GM15510 (cell line): ENCODE results near the gene TRIM71.

Source experiments
- POLR2A ChIP-seq: IDR thresholded peaks from 3 replicates; pipeline ENCODE4 v1.6.1; 2011; ENCODE audit warnings: borderline replicate concordance; ENCODE audit not compliant: insufficient read length; ENCODE audit errors: extremely low read depth

TRIM71 gene

DNA sequence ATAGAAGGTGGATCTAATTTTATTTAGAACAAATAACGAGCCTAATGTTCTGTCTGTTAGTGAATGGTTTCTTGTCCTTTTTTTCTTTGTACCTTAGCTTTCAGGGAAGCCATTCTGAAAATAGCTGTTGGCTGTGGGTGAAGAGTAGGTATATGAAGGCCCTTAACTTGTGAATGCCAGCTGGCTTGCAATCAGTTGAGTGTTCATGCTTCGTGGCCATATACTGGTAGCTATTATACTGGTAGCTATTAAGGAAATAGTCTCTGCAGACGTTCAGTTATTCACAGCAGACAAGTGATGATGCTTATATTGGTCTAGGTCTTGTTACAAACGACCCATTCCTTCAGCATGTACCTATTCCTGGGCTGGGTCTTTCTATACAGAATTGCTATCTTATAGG, 18.8 kb downstream of the TRIM71 start:
- no peak for TF ChIP-seq POLR2A

- TF ChIP-seq POLR2A = no peak
Measured at GRCh38 chr3:32837366-32837765, 19.6 kb downstream of the TRIM71 start.

DNA sequence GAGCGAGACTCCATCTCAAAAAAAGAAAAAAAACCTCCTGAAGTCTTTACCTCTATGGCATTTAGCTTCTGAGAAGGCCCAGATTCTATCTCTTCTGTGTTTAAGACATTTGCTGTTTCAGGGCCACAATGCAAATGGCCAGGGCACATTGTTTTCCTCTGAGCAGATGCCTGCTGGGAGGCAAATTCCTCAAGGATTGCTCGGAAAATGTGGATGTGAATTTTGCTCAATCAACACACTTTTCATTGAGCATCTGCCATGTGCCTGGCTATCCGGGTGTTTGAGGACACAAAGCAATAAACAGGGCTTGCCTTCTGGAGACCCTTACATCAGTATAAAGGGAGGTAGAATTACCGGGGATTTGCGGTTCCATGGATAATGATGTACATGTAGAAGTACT, 20.0 kb downstream of the TRIM71 start:
- TF ChIP-seq POLR2A = no peak

- no peak for TF ChIP-seq POLR2A
Measured at GRCh38 chr3:32839714-32840085, 21.9 kb downstream of the TRIM71 start.

DNA sequence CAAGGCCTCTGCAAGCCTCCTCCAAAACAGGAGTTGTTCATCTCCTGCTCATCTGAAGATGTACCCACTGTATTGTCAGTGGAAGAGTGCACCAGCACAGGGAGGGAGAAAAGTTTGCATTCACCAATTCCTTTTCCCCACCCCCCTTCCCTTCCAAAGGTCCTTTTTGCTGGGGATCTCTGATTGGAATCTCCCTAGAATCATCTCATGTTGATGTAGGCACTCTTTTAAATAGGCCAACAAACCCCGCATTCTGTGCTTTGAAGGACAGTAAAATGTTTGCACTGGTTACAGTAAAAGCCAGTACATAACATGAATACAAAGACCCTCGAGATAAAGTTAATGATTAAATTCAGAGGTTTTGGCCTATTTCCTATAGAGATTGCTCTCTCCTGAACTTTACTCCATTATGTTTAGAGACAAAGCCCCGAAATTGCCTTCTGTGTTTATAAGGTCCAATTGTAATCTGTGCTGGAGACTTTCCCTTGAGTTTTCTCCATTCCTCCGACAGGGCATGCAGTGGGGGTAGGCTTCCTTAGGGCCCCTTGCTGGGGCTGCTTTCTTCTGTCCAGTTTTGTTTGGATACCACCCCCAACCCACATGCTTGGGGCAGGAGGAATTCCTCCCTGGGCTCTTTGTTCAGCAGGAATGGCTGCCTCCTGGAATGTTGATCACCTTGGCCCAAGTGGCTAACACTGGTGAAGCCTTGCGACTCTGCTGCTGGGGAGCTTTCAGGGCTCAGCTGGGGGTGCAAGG, 22.5 kb downstream of the TRIM71 start:
- no peak for TF ChIP-seq POLR2A

DNA sequence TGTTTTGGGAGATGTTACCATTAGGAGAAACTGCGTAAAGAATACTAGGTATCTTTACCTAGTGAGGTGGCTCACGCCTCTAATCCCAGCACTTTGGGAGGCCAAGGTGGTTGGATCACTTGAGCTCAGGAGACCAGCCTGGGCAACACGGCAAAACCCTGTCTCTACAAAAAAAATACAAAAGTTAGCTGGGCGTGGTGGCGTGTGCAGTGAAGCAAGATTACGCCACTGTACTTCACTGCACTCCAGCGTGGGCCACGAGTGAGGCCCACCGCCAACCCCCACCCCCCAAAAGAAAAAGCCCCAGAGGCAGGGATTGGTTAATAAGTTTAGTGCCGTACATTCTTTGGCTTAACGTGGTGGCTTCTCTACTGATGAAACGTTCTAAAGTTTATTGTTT, 23.5 kb downstream of the TRIM71 start:
- no peak for TF ChIP-seq POLR2A

- no peak for TF ChIP-seq POLR2A
Measured at GRCh38 chr3:32841867-32842470, 24.2 kb downstream of the TRIM71 start.

DNA sequence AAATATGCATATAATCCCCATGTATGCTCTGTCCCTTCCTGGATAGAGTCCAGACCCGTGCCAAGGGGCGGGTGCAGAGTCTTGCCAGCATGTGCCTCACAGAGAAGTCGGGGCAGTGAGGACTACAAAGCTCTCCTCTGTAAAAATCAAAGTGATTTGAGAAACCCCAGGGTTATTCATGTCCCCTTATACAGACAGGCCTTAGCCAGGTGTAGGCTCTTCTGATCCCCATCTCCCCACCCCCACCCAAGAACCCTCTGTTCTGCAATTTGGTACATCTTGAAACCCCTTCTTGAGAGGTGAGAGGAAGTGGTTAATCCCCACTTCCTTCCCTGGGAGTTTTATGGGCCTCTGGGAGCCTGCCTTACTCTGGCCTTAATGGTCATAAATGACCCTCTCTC, 24.7 kb downstream of the TRIM71 start:
- TF ChIP-seq POLR2A = no peak

DNA sequence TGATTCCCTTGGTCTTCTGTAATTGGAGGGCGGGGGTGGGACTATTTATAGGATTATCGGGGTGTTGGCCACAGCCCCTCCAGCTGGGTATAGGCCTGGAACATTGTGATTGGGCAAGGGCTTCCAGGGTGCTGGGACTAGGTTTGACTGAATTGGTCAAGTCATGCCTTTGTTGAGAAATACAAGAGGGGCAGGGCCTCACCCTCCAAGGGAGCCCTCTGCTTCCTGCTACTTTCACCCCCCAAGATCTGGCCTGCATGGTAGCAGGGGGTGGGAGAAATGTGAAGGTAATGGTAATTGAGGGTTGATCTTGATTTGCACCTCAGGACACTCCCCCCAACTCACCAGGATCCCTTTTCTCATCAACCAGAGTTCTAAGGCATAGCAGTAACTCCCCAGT, 25.2 kb downstream of the TRIM71 start:
- no peak for TF ChIP-seq POLR2A

DNA sequence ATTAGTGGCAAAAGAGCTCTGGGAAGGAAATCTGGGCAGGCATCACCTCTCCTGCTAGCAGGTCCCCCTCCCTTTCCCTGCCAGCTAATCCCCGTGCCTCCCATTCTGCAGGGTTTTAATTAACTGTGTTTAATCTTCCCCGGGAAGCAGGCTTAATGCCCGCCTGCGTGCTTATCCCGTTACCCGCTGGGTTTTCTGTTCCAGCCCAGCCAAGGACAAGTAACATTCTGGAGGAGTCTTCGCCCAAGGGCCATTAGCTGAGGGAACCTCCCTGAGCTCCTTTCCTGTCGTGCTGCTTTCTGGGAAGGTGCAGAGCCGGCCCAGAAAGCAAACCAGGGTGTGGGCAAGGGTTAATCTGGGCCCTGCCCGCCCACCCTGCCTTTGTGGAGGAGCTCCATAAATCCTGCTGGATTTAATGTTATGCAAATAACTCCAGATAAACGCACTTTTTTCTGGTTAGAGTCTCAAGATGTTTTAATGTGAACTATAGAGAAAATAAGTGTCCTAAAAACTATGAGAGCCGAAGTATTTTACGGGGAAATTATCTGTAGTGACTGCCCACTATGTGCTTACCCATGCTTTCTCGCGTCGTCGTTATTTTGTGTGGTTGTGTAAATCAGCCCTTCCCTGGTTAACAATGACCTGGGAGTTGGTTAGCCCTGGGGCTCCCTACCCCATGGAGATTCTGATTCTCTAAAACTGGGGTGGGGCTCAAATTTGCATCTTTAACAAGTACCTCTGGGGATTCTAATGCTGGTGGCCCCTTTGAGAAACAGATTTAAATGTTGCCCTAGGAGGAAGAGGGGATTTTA, 25.9 kb downstream of the TRIM71 start:
- no peak for TF ChIP-seq POLR2A

GRCh38 chr3:32844322-32844654, 26.5 kb downstream of the TRIM71 start:
- no peak for TF ChIP-seq POLR2A

GRCh38 chr3:32844914-32845313, 27.1 kb downstream of the TRIM71 start:
- TF ChIP-seq POLR2A = no peak

GRCh38 chr3:32847528-32847927, 29.7 kb downstream of the TRIM71 start:
- no peak for TF ChIP-seq POLR2A

GRCh38 chr3:32848215-32848614, 30.4 kb downstream of the TRIM71 start:
- TF ChIP-seq POLR2A = no peak

GRCh38 chr3:32849046-32849445, 31.2 kb downstream of the TRIM71 start:
- TF ChIP-seq POLR2A = no peak

DNA sequence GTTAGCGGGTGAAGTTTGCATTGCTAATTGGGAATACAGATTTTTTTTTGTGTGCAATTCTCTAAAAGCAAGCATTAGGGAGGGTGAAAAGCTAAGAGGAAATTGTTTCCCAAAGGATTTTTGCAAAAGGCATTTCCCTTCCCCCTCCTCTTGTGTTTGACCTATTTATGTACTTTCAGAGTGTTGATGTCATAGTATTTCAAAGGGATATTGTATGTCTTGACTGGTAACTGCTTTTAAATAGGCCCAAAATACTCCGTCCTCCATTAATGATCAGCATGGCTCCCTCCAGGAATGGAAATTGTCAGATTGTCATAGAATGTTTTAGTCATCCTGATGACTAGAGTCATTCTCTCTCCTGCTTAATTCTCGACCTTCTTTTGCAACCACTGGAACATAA, 32.4 kb downstream of the TRIM71 start:
- no peak for TF ChIP-seq POLR2A
